Uterus (tissue), 4 donors: Measurements from ENCODE around the gene GALNT18. TPM values are rescaled to one million over a fixed set of nuclear protein-coding genes. Genes with fewer than 3 reads are reported as not detected.

ENCODE experiments used
- DNase-seq, 2 donors: peaks; one replicate each; pipeline ENCODE4 v3.0.0-alpha.2; 2019 to 2020
- H3K27ac ChIP-seq, 2 donors: fragments of 200-600 bp; sonication (generic); 1 replicate in 1 of 2; 2 replicates in 1 of 2; pipeline ENCODE4 v1.5.1; 2016 to 2018
- H3K27me3 ChIP-seq, 2 donors: fragments of 200-600 bp; sonication (generic); one replicate each; pipeline ENCODE4 v1.5.1; 2018 to 2019; ENCODE audit warnings: control low read depth in 1 of 2
- H3K36me3 ChIP-seq, 2 donors: fragments of 200-600 bp; sonication (generic); one replicate each; pipeline ENCODE4 v1.5.1; 2019; ENCODE audit warnings: control low read depth in 1 of 2
- H3K4me1 ChIP-seq, 2 donors: fragments of 200-600 bp; sonication (generic); one replicate each; pipeline ENCODE4 v1.5.1; 2018 to 2019; ENCODE audit warnings: control low read depth in 1 of 2
- H3K4me3 ChIP-seq, 2 donors: fragments of 200-600 bp; sonication (generic); 1 replicate in 1 of 2; 2 replicates in 1 of 2; pipeline ENCODE4 v1.5.1; 2018 to 2019; ENCODE audit warnings: mild to moderate bottlenecking in 1 of 2
- H3K9me3 ChIP-seq, 2 donors: fragments of 200-600 bp; sonication (generic); one replicate each; pipeline ENCODE4 v1.5.1; 2019; ENCODE audit warnings: control low read depth in 1 of 2
- CTCF ChIP-seq, 4 experiments: fragments of 200-600 bp in 2 of 4; fragments of 450-650 bp in 2 of 4; sonication (generic) in 2 of 4; IDR thresholded peaks; one replicate each; pipeline ENCODE4 v1.5.1; 2016 to 2019; ENCODE audit warnings: antibody characterized with exemption in 4 of 4, mild to moderate bottlenecking in 2 of 4, moderate library complexity in 1 of 4
- POLR2A ChIP-seq, 2 donors: fragments of 450-650 bp; IDR thresholded peaks; one replicate each; pipeline ENCODE4 v1.6.1; 2016; ENCODE audit warnings: antibody characterized with exemption in 2 of 2, mild to moderate bottlenecking in 1 of 2, moderate library complexity in 1 of 2
- intact Hi-C: fragments of 100-400 bp; cut with DNase I; formaldehyde crosslinking; loops from one replicate; pipeline ENCODE4 v1.15.1; 2023; ENCODE audit warnings: low total_unique reads
- total RNA-seq, 4 donors: library from RNA; depleted of rRNA in 3 of 4; stranded (reverse); fragments of >200 nt in 3 of 4; gene quantifications; one replicate each; pipeline versions ENCODE4 v1.1.0 to v1.2.4, GENCODE V29; 2014 to 2023
- donor health status: DM: yes; HTN: yes; CAD: no.

GALNT18 gene
- total RNA-seq, 4 donors from 2014 or later = 21.4 to 35.1 (median 27.3) TPM

- Histone ChIP-seq H3K4me1 (peaks cover 0 to 30% of the 10 kb centered on the region in 2 donors), H3K36me3 (no peaks in the 10 kb centered on the region), H3K4me3 (no peak overlapping the region), H3K27me3 (no peaks in the 10 kb centered on the region), H3K27ac (peak overlapping the region; percentile 50 to 76), H3K9me3 (no peaks in the 10 kb centered on the region)
- no peak for DNase-seq
- TF ChIP-seq CTCF (IDR thresholded peaks at IDR 0.05) = no peak
- intact Hi-C loops = no loop called here
Measured at GRCh38 chr11:11406652-11407051, 215.2 kb downstream of the GALNT18 start.

GRCh38 chr11:11403763-11404725 is 217.8 kb downstream of the GALNT18 start:
- TF ChIP-seq POLR2A (IDR thresholded peaks at IDR 0.05) = no peak
- no peak for TF ChIP-seq CTCF (IDR thresholded peaks at IDR 0.05)
- Histone ChIP-seq H3K27me3 (no peaks in the 10 kb centered on the region), H3K36me3 (no peaks in the 10 kb centered on the region), H3K4me1 (peaks cover 0 to 22% of the 10 kb centered on the region in 2 donors), H3K27ac (no peak overlapping the region), H3K4me3 (no peak overlapping the region), H3K9me3 (no peaks in the 10 kb centered on the region)
- DNase-seq = peak in 1 of 2 donors; percentile 39
- intact Hi-C loops = no loop called here

- H3K27me3 ChIP-seq = no peaks in the 10 kb centered on the region
- H3K27ac ChIP-seq = no peak overlapping the region
- no peak for DNase-seq
- intact Hi-C loops = no loop called here
- H3K9me3 ChIP-seq = no peaks in the 10 kb centered on the region
- H3K4me3 ChIP-seq = no peak overlapping the region
- TF ChIP-seq POLR2A (IDR thresholded peaks at IDR 0.05) (no peak), CTCF (IDR thresholded peaks at IDR 0.05) (no peak)
- H3K36me3 ChIP-seq = no peaks in the 10 kb centered on the region
- H3K4me1 ChIP-seq = peaks cover 1 to 7% of the 10 kb centered on the region in 2 donors
Measured at GRCh38 chr11:11401960-11402535, 219.8 kb downstream of the GALNT18 start.

- Histone ChIP-seq H3K9me3 (no peaks in the 10 kb centered on the region), H3K27ac (no peak overlapping the region), H3K36me3 (no peaks in the 10 kb centered on the region), H3K27me3 (no peaks in the 10 kb centered on the region), H3K4me1 (peaks cover 4 to 5% of the 10 kb centered on the region in 2 donors), H3K4me3 (no peak overlapping the region)
- TF ChIP-seq CTCF (IDR thresholded peaks at IDR 0.05) (no peak), POLR2A (IDR thresholded peaks at IDR 0.05) (no peak)
- DNase-seq = no peak
- intact Hi-C loops = no loop called here
Measured at GRCh38 chr11:11400635-11401232, 221.1 kb downstream of the GALNT18 start.

- no peak overlapping the region for H3K4me3 ChIP-seq
- H3K27me3 ChIP-seq = no peaks in the 10 kb centered on the region
- H3K9me3 ChIP-seq = no peaks in the 10 kb centered on the region
- H3K36me3 ChIP-seq = no peaks in the 10 kb centered on the region
- no peak for DNase-seq
- TF ChIP-seq POLR2A (IDR thresholded peaks at IDR 0.05) = no peak
- no peak for TF ChIP-seq CTCF (IDR thresholded peaks at IDR 0.05)
- intact Hi-C loops = no loop called here
- peaks cover 4 to 5% of the 10 kb centered on the region in 2 donors for H3K4me1 ChIP-seq
- H3K27ac ChIP-seq = no peak overlapping the region
Measured at GRCh38 chr11:11400121-11400520, 221.7 kb downstream of the GALNT18 start.
